Measurements from ENCODE around the gene KIF5A. TPM values are rescaled to one million over a fixed set of nuclear protein-coding genes. Genes with fewer than 3 reads are reported as not detected.
"Not testable (repeated sequence)": the region's sequence is repeated elsewhere in the genome, so short reads cannot be mapped to it uniquely, and the experiment has no call there.

Gene KIF5A
- polyA plus RNA-seq (ENCODE audit: insufficient read depth in 1 of 5, insufficient read length in 5 of 5, low replicate concordance in 1 of 5) = 1 to 10 TPM; 4.6 to 6.1 (median 5.1) TPM
- long read RNA-seq, donor 1 = 0 reads
- long read RNA-seq, donor 2, partial matches to known transcripts = 5 of 5 reads
- long read RNA-seq, donor 2, other reads (novel, unspliced or antisense) = 0 of 5 reads
- long read RNA-seq, donor 3 = 0 reads
- long read RNA-seq, donor 4 = 0 reads
- long read RNA-seq, donor 5 = 0 reads
- long read RNA-seq, donor 6 = 0 reads
- long read RNA-seq, donor 7 = 0 reads
- long read RNA-seq, donor 8 = 0 reads

DNA sequence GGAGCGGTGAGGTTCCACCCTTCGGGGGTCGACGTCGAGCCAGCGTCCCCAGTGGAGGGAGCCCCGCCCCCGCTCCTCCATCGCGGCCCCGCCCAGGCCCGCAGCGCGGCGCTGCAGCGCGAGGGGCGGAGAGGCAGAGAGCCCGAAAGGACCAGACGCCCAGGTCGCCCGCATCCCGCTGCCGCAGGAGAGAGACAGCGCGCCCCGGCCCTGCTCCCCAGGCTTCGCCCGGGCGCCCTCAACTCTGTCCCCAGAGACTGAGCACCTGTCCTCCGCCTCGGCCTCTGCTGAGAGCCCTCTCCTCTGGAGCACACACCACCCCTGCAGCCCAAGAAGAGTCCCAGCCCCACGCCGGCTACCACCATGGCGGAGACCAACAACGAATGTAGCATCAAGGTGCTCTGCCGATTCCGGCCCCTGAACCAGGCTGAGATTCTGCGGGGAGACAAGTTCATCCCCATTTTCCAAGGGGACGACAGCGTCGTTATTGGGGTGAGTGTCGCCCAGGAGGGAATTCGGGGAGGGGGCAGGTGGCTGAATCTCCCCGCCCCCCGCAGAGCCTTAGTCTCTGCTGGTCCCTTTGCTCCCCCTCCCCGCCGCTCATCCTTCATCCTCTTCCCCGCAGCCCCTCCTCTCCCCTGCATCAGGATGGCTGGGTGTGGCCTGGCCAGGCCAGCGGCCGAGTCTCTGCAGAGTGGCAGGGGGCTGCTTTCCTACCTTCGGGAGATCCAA, at the start of gene KIF5A:
KIF5A (plus strand) TSS at position 136 of the 732 bp plus-strand sequence; CDS start at position 364, 228 bp downstream.
- no peak for DNase-seq

DNA sequence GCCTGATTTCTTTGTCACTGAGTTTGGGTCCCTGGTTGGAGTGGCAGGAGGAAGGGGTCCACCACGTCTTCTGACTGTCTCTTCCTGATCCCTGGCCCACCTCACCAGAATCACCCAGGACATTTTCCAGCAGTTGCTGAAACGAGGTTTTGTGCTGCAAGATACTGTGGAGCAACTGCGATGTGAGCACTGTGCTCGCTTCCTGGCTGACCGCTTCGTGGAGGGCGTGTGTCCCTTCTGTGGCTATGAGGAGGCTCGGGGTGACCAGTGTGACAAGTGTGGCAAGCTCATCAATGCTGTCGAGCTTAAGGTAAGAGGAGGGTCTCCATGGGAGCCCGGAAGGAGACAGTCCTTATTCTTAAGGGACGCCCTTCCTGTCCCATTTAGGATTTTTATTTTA, 49.6 kb upstream of the KIF5A start:
- no peak for DNase-seq

DNA sequence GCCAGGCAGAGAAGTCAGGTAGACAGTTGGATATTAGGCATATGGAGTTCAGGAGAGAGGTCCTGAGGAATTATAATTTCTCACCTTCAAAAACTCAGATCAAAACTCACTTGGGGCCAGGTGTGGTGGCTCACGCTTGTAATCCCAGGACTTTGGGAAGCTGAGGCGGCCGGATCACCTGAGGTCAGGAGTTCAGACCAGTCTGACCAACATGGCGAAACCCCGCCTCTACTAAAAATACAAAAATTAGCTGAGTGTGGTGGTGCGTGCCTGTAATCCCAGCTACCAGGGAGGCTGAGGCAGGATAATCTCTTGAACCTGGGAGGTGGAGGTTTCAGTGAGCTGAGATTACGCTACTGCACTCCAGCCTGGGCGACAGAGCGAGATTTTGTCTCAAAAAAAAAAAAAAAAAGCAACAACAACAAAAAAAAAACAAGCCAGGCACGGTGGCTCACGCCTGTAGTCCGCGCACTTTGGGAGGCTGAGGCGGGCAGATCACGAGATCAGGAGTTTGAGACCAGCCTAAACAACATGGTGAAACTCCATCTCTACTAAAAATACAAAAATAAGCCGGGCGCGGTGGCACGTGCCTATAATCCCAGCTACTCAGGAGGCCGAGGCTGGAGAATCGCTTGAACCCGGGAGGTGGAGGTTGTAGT, 47.4 kb upstream of the KIF5A start:
- DNase-seq = not testable (repeated sequence)

DNA sequence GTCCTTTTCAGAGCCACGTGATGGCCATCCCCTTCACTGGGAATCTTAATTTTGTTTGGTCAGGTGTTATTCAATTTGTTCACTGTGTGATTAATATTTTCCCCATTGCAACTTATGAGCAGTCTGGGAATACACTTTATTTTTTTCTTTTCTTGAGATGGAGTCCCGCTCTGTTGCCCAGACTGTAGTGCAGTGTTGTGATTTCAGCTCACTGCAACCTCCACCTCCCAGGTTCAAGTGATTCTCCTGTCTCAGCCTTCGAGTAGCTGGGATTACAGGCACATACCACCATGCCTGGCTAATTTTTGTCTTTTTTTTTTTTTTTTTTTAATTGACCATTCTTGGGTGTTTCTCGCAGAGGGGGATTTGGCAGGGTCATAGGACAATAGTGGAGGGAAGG, 43.3 kb upstream of the KIF5A start:
- DNase-seq = not testable (repeated sequence)

DNA sequence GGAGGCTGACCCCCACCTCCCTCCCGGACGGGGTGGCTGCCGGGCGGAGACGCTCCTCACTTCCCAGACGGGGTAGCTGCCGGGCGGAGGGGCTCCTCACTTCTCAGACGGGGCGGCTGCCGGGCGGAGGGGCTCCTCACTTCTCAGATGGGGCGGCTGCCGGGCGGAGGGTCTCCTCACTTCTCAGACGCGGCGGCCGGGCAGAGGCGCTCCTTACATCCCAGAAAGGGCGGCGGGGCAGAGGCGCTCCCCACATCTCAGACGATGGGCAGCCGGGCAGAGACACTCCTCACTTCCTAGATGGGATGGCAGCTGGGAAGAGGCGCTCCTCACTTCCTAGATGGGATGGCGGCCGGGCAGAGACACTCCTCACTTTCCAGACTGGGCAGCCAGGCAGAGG, 42.0 kb upstream of the KIF5A start:
- not testable (repeated sequence) for DNase-seq

DNA sequence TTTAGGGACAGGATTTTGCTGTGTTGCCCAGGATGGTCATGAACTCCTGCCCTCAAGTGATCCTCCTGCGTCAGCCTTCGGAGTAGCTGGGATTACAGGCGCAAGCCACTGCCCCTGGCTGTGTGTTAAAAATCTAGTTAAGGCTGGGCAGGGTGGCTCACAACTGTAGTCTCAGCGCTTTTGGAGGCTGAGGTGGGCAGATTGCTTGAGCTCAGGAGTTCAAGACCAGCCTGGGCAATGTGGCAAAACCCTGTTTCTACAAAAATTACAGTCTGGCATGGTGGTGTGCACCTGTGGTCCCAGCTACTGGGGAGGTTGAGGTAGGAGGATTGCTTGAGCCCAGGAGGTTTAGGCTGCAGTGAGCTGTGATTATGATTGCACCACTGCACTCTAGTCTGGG, 38.7 kb upstream of the KIF5A start:
- no peak for DNase-seq

DNA sequence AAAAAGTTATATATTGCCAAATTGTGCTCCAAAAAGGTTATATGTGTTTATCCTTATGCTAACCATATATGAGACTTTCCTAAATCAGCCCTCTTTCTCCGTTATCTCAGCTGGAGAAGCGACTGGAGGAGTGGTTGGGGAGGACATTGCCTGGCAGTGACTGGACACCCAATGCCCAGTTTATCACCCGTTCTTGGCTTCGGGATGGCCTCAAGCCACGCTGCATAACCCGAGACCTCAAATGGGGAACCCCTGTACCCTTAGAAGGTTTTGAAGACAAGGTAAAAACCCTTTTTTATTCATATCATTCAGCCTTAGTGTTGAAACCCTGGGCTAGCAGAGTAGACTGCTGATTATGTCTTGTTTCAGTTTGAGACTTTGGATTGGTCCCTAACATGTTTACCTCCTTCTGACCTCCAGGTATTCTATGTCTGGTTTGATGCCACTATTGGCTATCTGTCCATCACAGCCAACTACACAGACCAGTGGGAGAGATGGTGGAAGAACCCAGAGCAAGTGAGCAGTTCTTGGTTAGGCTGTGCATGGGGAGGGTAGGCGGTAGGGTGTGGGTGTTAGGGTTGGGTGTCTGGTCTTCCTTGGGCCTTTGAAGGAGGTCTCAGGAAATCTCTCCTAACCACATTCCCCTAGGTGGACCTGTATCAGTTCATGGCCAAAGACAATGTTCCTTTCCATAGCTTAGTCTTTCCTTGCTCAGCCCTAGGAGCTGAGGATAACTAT, 38.1 kb upstream of the KIF5A start:
- no peak for DNase-seq

DNA sequence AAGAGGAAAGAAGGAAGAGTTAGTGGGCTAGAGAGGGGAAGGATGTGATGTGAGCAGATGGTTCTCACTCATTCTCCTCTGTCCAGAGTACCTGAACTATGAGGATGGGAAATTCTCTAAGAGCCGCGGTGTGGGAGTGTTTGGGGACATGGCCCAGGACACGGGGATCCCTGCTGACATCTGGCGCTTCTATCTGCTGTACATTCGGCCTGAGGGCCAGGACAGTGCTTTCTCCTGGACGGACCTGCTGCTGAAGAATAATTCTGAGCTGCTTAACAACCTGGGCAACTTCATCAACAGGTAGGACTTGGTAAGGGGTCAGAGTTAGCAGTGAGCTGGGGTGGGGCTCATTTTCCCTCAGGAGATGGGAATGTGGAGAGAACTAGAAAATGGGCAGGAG, 37.2 kb upstream of the KIF5A start:
- DNase-seq = no peak

DNA sequence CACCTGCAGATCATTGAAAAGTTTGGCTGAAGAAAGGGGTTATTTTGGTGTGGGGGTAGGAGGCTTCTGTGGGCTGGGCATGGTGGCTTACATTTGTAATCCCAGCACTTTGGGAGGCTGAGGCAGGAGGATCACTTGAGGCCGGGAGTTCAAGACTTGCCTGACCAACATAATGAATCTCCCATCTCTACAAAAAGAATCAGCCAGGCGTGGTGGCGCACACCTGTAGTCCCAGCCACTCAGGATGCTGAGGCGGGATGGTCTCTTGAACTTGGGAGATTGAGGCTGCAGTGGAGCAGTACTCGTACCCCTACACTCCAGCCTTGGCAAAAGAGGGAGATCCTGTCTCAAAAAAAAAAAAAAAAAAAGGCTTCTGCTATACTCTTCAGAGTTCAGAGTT, 36.6 kb upstream of the KIF5A start:
- DNase-seq = no peak

DNA sequence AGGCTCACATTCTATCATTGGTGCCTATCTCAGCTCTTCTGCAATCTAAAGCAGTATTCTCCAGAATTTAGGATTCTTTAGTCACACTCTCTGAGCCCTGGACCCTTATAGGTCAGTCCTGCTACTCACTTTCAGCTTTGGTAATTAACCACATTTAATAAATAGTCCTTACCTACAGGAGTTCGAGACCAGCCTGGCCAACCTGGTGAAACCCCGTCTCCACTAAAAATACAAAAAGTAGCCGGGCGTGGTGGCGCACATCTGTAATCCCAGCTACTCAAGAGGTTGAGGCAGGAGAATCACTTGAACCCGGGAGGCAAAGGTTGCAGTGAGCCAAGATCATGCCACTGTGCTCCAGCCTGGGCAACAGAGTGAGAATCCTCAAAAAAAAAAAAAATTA, 36.2 kb upstream of the KIF5A start:
- DNase-seq = not testable (repeated sequence)

DNA sequence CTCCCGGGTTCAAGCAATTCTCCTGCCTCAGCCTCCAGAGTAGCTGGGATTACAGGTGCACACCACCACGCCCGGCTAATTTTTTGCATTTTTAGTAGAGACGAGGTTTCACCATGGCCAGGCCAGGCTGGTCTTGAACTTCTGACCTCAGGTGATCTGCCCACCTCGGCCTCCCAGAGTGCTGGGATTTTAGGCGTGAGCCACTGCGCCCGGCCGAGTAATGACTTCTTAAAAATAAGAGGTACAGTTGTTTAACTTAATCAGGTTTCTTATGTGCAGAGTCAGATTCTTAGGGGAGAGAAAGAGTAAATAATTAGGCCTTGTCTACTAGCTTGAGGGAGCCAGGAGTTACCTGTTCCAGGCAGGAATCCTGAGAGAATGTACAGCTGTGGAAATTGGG, 35.6 kb upstream of the KIF5A start:
- not testable (repeated sequence) for DNase-seq

DNA sequence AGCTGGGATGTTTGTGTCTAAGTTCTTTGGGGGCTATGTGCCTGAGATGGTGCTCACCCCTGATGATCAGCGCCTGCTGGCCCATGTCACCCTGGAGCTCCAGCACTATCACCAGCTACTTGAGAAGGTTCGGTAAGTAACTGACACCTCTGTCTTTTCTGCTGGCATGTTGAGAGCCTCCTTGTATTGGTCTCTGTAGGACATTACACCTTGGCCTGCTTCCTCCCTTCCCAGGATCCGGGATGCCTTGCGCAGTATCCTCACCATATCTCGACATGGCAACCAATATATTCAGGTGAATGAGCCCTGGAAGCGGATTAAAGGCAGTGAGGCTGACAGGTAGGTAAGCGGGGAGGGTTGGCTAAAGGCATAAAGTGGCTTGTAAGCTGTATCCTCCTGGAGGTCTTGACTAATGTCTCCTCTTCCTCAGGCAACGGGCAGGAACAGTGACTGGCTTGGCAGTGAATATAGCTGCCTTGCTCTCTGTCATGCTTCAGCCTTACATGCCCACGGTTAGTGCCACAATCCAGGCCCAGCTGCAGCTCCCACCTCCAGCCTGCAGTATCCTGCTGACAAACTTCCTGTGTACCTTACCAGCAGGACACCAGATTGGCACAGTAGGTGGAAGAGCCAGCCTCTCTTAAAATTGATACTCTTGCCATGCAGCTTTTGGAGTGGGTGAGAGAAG, 35.0 kb upstream of the KIF5A start:
- no peak for DNase-seq

DNA sequence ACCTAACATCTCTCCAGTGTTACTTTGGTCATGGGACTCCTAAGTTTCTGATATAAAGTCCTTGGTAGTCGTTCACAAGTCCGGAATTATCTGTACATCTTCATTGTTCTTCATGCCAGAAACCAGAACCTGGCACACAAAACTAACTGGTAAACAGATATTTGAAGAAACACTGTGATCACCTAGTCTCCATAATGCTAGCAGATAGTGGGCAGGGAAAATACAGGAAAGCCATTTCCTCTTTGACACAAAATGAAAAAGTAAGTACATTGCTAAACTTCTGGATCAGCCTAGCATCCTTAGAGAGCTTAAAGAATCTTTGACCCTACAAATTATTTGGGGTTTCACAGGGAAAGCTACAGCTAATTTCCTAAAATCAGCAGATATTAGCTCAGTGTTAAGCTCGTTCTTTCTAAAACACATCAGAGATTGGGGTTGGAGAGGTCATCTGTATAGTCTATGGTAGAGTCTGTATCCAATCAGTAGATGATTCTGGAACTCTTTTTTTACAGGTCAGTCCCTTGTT, 34.4 kb upstream of the KIF5A start:
- no peak for DNase-seq

DNA sequence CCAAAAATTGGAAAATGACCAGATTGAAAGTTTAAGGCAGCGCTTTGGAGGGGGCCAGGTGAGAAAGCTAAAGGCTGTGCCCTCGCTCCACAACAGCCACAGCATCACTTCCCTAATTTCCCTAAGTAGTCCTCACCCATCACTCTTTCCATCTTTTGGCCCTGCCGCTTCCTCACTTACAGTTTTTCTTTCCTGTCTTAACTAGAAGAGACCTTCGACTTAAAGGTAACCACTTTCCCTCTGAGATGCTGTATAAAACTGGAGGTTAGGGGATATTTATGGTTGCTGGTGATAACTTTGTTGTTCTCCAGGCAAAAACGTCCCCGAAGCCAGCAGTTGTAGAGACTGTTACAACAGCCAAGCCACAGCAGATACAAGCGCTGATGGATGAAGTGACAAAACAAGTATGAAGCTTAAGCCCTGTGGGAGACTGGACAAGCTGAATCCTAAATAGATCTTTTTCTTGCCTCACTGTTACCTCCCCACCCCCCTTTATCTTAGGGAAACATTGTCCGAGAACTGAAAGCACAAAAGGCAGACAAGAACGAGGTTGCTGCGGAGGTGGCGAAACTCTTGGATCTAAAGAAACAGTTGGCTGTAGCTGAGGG, 33.8 kb upstream of the KIF5A start:
- no peak for DNase-seq

DNA sequence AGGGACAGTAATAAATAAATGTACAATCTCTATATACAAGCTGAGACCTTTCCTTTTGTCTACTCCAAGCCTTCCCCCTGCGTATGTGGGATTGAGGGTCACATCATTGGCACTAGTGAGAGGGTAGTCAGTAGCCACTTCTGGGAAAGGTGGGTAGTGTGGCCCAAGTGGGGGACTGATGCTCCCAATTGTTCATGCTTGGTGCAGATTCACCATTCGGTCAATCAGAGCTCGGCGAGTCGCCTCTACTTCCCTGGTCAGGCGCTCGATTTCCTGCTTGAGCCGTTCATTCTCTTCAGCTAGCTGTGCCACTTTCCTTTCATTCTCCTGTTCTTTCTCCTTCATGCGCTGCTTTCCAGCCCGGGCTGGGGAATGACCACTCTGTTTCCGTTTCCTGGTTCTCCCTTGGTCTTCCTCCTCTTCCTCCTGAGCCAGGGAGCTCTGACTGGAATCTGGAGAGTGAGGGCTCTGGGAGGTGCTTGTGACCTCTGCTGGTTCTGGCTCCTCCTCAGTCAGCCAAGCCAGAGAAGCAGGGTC, 33.2 kb upstream of the KIF5A start:
- no peak for DNase-seq

DNA sequence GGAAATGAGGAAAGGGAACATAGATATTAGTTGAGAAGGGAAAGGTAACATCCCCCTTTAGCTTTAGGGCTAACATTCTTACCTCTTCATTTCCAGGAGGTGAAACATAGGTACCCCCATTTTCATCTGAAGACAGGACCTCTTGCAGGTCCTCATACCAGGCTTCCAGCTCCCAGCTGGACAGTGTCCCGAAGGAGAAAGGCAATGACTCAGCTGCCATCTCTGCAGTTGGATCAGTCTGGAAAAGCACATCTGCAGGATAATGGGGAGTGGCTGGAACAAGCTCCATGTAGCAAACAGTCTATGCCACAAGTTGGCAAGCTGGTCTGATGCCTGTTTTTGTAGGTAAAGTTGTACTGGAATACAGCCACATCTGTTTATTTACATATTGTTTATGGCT, 32.7 kb upstream of the KIF5A start:
- DNase-seq = no peak

DNA sequence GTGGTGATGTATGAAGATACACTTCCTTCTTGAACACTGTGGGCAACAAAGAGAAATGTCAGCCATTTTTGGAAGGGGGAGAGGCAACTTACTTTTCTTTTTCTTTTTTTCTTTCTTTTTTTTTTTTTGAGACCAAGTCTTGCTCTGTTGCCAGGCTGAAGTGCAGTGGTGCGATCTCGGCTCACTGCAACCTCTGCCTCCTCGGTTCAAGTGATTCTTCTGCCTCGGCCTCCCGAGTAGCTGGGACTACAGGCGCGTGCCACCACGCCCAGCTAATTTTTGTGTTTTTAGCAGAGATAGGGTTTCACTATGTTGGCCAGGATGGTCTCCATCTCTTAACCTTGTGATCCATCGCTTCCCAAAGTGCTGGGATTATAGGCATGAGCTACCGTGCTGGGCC, 32.1 kb upstream of the KIF5A start:
- DNase-seq = not testable (repeated sequence)

DNA sequence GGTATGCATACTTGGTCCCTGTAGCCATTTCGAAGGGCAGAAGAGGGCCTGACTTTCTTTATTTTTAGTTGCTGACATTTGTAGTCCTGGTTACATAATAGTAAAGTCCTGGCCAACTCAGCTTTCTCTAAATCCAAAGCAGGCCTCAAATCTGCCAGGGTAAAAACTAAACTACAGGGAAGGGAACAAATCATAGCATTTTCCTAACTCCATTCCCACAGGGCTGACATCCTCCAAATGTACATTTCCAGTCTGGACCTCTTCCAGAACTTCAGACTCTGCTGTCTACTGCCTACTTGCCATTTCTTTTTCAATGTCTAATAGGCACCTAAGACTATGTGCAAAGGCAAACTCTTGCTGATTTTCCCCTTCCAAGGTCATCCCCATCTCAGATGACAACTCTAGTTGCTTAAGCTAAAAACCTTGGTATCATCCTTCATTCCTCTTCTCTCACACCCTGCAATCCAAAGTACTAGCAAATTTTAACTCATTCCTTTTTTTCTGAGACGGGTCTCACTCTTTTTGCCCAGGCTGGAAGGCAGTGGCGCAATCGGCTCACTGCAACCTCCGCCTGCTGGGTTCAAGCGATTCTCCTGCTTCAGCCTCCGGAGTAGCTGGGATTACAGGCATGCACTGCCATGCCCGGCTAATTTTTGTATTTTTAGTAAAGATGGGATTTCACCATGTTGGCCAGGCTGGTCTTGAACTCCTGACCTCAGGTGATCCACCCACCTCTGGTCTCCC, 31.5 kb upstream of the KIF5A start:
- no peak for DNase-seq

DNA sequence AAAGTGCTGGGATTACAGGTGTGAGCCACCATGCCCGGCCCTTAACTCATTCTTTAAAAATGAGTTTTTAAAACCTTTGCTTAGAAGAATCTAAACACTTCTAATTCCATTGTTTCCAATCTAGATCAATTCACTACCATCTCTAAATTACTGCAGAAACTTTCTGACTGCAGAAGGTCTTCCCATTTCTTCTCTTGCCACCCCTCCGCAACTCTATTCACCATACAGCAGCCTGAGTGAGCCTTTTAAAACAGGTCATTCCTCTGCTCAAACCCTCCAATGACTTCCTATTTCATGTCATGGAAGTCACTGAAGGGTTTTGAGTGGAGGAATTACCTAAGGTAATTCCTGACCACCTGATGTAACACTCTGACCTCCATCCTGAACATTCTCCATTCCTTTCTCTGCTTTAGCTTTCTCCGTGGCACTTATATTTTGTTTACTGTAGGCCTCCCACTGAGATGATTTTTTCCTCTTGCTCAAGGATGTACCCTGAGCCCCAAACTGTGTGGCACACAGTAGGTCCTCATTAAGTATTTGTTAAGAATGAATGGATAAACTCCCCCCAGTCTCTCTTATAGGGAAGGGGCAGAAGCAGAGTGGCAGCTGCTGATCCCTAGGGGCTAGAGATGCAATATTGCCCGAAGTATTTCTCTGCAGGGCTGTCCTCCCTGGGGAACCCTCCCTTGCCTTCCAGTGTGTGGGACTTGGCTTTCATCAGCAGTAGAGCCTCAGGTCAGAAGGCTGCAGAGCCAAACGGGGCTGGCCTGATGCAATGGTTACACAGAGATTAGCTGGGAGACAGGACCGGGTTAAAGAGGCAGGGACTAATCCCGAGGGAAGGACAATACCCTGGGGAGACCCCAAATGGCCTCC, 30.7 kb upstream of the KIF5A start:
- peak; percentile 13 to 28 for DNase-seq

All from right lung (tissue), 10 donors.